ENCODE data around the gene UNC5A.

UNC5A gene

GRCh38 chr5:176899296-176899891, 89.0 kb downstream of the UNC5A start, which contains the start of gene HK3 (continued):
- no peak for TF ChIP-seq AEBP2 (tag by site-specific recombination; IDR thresholded peaks at IDR 0.05; ENCODE audit: borderline replicate concordance)
- no peak for TF ChIP-seq ZNF514 (tag by site-specific recombination; IDR thresholded peaks at IDR 0.05)
- no peak for TF ChIP-seq ZNF239 (tag by site-specific recombination; IDR thresholded peaks at IDR 0.05)
- no peak for TF ChIP-seq ZSCAN30 (tag by site-specific recombination; IDR thresholded peaks at IDR 0.05)
- no peak for TF ChIP-seq MYNN (tag by site-specific recombination; IDR thresholded peaks at IDR 0.05; ENCODE audit: borderline replicate concordance)
- no peak for TF ChIP-seq GFI1B (tag by site-specific recombination; IDR thresholded peaks at IDR 0.05)
- no peak for TF ChIP-seq ZNF76 (tag by site-specific recombination; IDR thresholded peaks at IDR 0.05; ENCODE audit: borderline replicate concordance, low read depth)

- H3K27ac ChIP-seq (ENCODE audit: extremely low read depth, low read depth, low read length) = no peak overlapping the region
- ChIA-PET POLR2A (no interaction called here), CTCF (interaction anchor here (0.7 to 2.0 kb wide), 4 partner anchors 17 to 239 kb away, joined by 3 to 6 read pairs (median 4); no protein-coding TSS in a partner anchor)
Measured at GRCh38 chr5:176899946-176900779, 89.8 kb downstream of the UNC5A start.

GRCh38 chr5:176900780-176901204, 90.4 kb downstream of the UNC5A start:
- Histone ChIP-seq H3K4me3 (ENCODE audit: low read depth, low read length) (no peak overlapping the region), H3K4me1 (ENCODE audit: control insufficient read depth, insufficient read depth, low read length) (no peaks in the 10 kb centered on the region), H3K9me3 (ENCODE audit: control insufficient read depth, insufficient read depth, low read depth, low read length) (no peaks in the 10 kb centered on the region), H3K36me3 (ENCODE audit: control insufficient read depth in 2 of 2, insufficient read depth in 1 of 2, low read length in 2 of 2) (peaks cover 8 to 42% of the 10 kb centered on the region in 2 experiments; a peak in 2 of 3 replicates), H3K27ac (ENCODE audit: extremely low read depth, low read depth, low read length) (no peak overlapping the region)
- ChIA-PET POLR2A (interaction anchor here (0.9 kb wide), 1 partner anchor 240 kb away, joined by 3 read pairs; no protein-coding TSS in a partner anchor), CTCF (interaction anchor here (0.7 to 2.0 kb wide), 3 partner anchors 18 to 240 kb away, joined by 3 to 6 read pairs (median 3); no protein-coding TSS in a partner anchor)
- TF ChIP-seq ZNF248 (tag by site-specific recombination; IDR thresholded peaks at IDR 0.05) (no peak), ZNF223 (tag by site-specific recombination; IDR thresholded peaks at IDR 0.05) (no peak), ZNF626 (tag by site-specific recombination; IDR thresholded peaks at IDR 0.05) (no peak), ZNF433 (tag by site-specific recombination; IDR thresholded peaks at IDR 0.05; ENCODE audit: low read depth) (no peak), OVOL3 (tag by site-specific recombination; IDR thresholded peaks at IDR 0.05) (no peak), HOXD13 (CRISPR knock-in tag; IDR thresholded peaks at IDR 0.05; ENCODE audit: borderline replicate concordance) (no peak), ZSCAN30 (tag by site-specific recombination; IDR thresholded peaks at IDR 0.05) (no peak), BCL11B (tag by site-specific recombination; IDR thresholded peaks at IDR 0.05; ENCODE audit: low read depth) (no peak), ZNF133 (tag by site-specific recombination; IDR thresholded peaks at IDR 0.05) (no peak), ZBTB20 (tag by site-specific recombination; IDR thresholded peaks at IDR 0.05) (no peak), ZNF138 (tag by site-specific recombination; IDR thresholded peaks at IDR 0.05; ENCODE audit: borderline replicate concordance) (no peak), ZNF677 (tag by site-specific recombination; IDR thresholded peaks at IDR 0.05) (no peak), GLI2 (tag by site-specific recombination; IDR thresholded peaks at IDR 0.05; ENCODE audit: borderline replicate concordance, low read depth) (no peak)
- TF ChIP-seq, protein P1, sequence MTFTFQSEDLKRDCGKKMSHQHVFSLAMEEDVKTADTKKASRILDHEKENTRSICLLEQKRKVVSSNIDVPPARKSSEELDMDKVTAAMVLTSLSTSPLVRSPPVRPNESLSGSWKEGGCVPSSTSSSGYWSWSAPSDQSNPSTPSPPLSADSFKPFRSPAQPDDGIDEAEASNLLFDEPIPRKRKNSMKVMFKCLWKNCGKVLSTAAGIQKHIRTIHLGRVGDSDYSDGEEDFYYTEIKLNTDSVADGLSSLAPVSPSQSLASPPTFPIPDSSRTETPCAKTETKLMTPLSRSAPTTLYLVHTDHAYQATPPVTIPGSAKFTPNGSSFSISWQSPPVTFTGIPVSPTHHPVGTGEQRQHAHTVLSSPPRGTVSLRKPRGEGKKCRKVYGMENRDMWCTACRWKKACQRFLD (tag by site-specific recombination; IDR thresholded peaks at IDR 0.05) = no peak

More at GRCh38 chr5:176899946-176900779, 89.8 kb downstream of the UNC5A start:
- Histone ChIP-seq H3K36me3 (ENCODE audit: control insufficient read depth in 2 of 2, insufficient read depth in 1 of 2, low read length in 2 of 2) (peaks cover 8 to 36% of the 10 kb centered on the region in 2 experiments; a peak in 2 of 3 replicates), H3K4me1 (ENCODE audit: control insufficient read depth, insufficient read depth, low read length) (no peaks in the 10 kb centered on the region), H3K9me3 (ENCODE audit: control insufficient read depth, insufficient read depth, low read depth, low read length) (no peaks in the 10 kb centered on the region), H3K4me3 (ENCODE audit: low read depth, low read length) (no peak overlapping the region)
- no peak for TF ChIP-seq ZFP41 (tag by site-specific recombination; IDR thresholded peaks at IDR 0.05; ENCODE audit: borderline replicate concordance)
- peak; percentile 61 for TF ChIP-seq ZNF146 (tag by site-specific recombination; IDR thresholded peaks at IDR 0.05)
